Activated CD8-positive, alpha-beta T cell treated with anti-CD3 and anti-CD28 coated beads for 36 hours (primary cell): ENCODE data around the gene PRKAG3. TPM values are rescaled to one million over a fixed set of nuclear protein-coding genes. Genes with fewer than 3 reads are reported as not detected.

Experiments used
- ATAC-seq: fragments of 200-7000 bp; cut with Tn5 transposase; one replicate; pipeline ENCODE4 v1.10.0; 2021; ENCODE audit warnings: mild to moderate bottlenecking, moderate library complexity
- CTCF ChIA-PET: fragments of 350-600 bp; sonication (Branson Sonifier 250); formaldehyde crosslinking; loops from one replicate; lab custom pipeline; 2021; ENCODE audit warnings: antibody characterized with exemption; lab: Charles Lee
- POLR2A ChIA-PET: fragments of 350-600 bp; sonication (Branson Sonifier 250); formaldehyde crosslinking; loops from one replicate; lab custom pipeline; 2021; ENCODE audit warnings: antibody characterized with exemption; lab: Charles Lee
- DNase-seq: peaks from one replicate; pipeline ENCODE4 v3.0.0-alpha.2; 2020
- H3K27ac Mint-ChIP-seq: one replicate; pipeline ENCODE4 v1.8.0; 2021; ENCODE audit warnings: mild to moderate bottlenecking, mixed read lengths
- H3K27me3 Mint-ChIP-seq: one replicate; pipeline ENCODE4 v1.8.0; 2021; ENCODE audit warnings: mixed read lengths
- H3K36me3 Mint-ChIP-seq: one replicate; pipeline ENCODE4 v1.8.0; 2021; ENCODE audit warnings: low read depth, mixed read lengths
- H3K4me1 Mint-ChIP-seq: one replicate; pipeline ENCODE4 v1.8.0; 2021; ENCODE audit warnings: low read depth, mixed read lengths
- H3K4me3 Mint-ChIP-seq: one replicate; pipeline ENCODE4 v1.8.0; 2021; ENCODE audit warnings: mild to moderate bottlenecking, moderate library complexity, mixed read lengths
- H3K9me3 Mint-ChIP-seq: one replicate; pipeline ENCODE4 v1.8.0; 2021; ENCODE audit warnings: mixed read lengths
- CTCF ChIP-seq: fragments of 200-600 bp; IDR thresholded peaks from one replicate; pipeline ENCODE4 v1.8.0; 2022; ENCODE audit warnings: antibody characterized with exemption, mild to moderate bottlenecking
- intact Hi-C: fragments of 100-400 bp; cut with micrococcal nuclease; formaldehyde crosslinking; loops from one replicate; pipeline ENCODE4 v1.10.0; 2022
- total RNA-seq, 2 experiments: library from RNA; stranded (reverse); gene quantifications; one replicate each; pipeline ENCODE4 v1.2.3, GENCODE V29; 2021

The PRKAG3 gene
- total RNA-seq, 2 experiments from 2014 or later = not detected

DNA sequence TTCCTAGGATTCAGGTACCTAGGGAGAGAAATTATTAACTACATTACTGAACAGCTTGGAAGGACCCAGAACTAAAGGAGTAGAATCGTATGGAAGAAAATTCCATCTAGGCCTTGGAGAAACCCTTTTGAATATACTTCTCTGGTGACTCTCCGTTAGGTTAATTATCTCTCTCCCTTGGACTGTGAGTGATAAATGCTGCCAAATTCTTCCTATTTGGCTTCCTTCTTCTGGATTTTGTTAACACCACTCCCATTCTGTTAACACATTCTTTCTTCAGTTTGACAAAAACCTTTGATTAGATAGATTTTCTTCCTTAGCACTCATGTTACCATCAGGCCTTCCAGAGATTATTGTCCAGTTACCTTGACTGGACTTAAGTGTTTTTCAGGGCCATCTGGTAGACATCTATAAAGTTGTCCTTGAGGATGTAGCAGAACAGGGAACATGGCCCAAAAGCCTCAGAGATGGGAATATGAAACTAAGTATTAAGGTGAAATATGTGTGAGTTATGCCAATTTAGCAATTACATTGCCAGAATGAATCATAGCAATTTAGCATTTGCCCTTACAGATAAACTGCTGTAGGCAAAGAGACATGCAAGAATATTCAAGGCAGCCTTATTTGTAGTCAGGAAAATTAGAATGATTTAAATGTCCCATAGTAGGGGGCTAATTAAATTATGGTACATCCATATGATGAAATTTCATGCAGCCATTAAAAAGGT lies 42.9 kb downstream of the PRKAG3 start:
- ATAC-seq = no peak
- ChIA-PET CTCF (interaction anchor here (0.7 to 0.8 kb wide), 2 partner anchors 29 to 65 kb away, joined by 3 read pairs; no protein-coding TSS in a partner anchor), POLR2A (no interaction called here)
- DNase-seq = no peak
- peaks cover 16% of the 10 kb centered on the region for H3K27me3 Mint-ChIP-seq
- intact Hi-C loops = no loop called here
- no peak for TF ChIP-seq CTCF
- no peaks in the 10 kb centered on the region for H3K36me3 Mint-ChIP-seq
- no peaks in the 10 kb centered on the region for H3K4me1 Mint-ChIP-seq
- no peak overlapping the region for H3K27ac Mint-ChIP-seq
- no peak overlapping the region for H3K4me3 Mint-ChIP-seq
- H3K9me3 Mint-ChIP-seq = no peaks in the 10 kb centered on the region

GRCh38 chr2:218786133-218786532 lies 45.5 kb downstream of the PRKAG3 start:
- ATAC-seq = no peak
- H3K4me3 Mint-ChIP-seq = no peak overlapping the region
- no peaks in the 10 kb centered on the region for H3K36me3 Mint-ChIP-seq
- DNase-seq = no peak
- H3K9me3 Mint-ChIP-seq = no peaks in the 10 kb centered on the region
- POLR2A ChIA-PET = interaction anchor here (1.0 kb wide), 1 partner anchor 74 kb away, joined by 3 read pairs; the partner anchor contains the start of gene WNT6
- no peak for TF ChIP-seq CTCF
- CTCF ChIA-PET = interaction anchor here (0.7 to 1.7 kb wide), 4 partner anchors 27 to 244 kb away, joined by 3 to 7 read pairs (median 4); no protein-coding TSS in a partner anchor
- H3K4me1 Mint-ChIP-seq = peaks cover 5% of the 10 kb centered on the region
- H3K27me3 Mint-ChIP-seq = peaks cover 35% of the 10 kb centered on the region
- intact Hi-C loops = no loop called here
- no peak overlapping the region for H3K27ac Mint-ChIP-seq

GRCh38 chr2:218785103-218785502 lies 46.5 kb downstream of the PRKAG3 start:
- DNase-seq = no peak
- peaks cover 5% of the 10 kb centered on the region for H3K4me1 Mint-ChIP-seq
- ChIA-PET POLR2A (no interaction called here), CTCF (interaction anchor here (1.0 kb wide), 1 partner anchor 67 kb away, joined by 3 read pairs; no protein-coding TSS in a partner anchor)
- intact Hi-C loops = no loop called here
- peaks cover 41% of the 10 kb centered on the region for H3K27me3 Mint-ChIP-seq
- H3K36me3 Mint-ChIP-seq = no peaks in the 10 kb centered on the region
- no peaks in the 10 kb centered on the region for H3K9me3 Mint-ChIP-seq
- no peak for ATAC-seq
- H3K4me3 Mint-ChIP-seq = no peak overlapping the region
- TF ChIP-seq CTCF = no peak
- H3K27ac Mint-ChIP-seq = no peak overlapping the region

DNA sequence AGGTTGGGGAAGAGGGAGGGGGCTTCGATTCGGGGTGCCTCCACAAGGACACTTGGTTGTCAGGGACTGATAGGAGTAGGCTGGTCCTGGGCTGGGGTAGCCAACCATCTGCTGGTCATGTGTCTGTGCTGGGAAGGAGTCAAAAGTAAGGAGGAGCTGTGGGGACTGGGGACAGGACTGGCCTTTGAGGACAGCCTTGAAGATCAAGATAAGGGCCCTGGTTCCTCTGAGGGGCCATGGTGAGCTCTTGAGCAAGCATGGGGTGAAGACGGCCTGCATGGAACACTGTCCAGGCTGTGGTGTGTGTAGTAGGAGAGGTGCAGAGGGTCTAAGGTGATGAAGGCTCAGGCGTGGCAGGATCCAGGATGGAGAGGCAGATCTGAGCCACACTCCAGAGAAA lies 47.9 kb downstream of the PRKAG3 start:
- H3K27ac Mint-ChIP-seq = no peak overlapping the region
- H3K9me3 Mint-ChIP-seq = peaks cover 2% of the 10 kb centered on the region
- peaks cover 5% of the 10 kb centered on the region for H3K4me1 Mint-ChIP-seq
- DNase-seq = no peak
- H3K36me3 Mint-ChIP-seq = no peaks in the 10 kb centered on the region
- no peak for ATAC-seq
- CTCF ChIA-PET = interaction anchor here (0.9 kb wide), 1 partner anchor 64 kb away, joined by 3 read pairs; no protein-coding TSS in a partner anchor
- H3K27me3 Mint-ChIP-seq = peaks cover 44% of the 10 kb centered on the region
- POLR2A ChIA-PET = no interaction called here
- TF ChIP-seq CTCF = no peak
- H3K4me3 Mint-ChIP-seq = no peak overlapping the region
- intact Hi-C loops = no loop called here

- Mint-ChIP-seq H3K36me3 (peaks cover 2% of the 10 kb centered on the region), H3K4me1 (peaks cover 5% of the 10 kb centered on the region), H3K27me3 (peaks cover 46% of the 10 kb centered on the region), H3K9me3 (peaks cover 6% of the 10 kb centered on the region), H3K27ac (no peak overlapping the region), H3K4me3 (no peak overlapping the region)
- POLR2A ChIA-PET = no interaction called here
- no peak for TF ChIP-seq CTCF
- intact Hi-C loops = no loop called here
- CTCF ChIA-PET = no interaction called here
- DNase-seq = no peak
- ATAC-seq = no peak
These were observed 49.1 kb downstream of the PRKAG3 start for GRCh38 chr2:218782528-218782844.
